Stimulated activated CD8-positive, alpha-beta memory T cell treated with anti-CD3 and anti-CD28 coated beads, Interleukin-7, amount 100 ng/mL, for 48 hours (primary cell): ENCODE data around the gene SLC9A2.

Experiments used
- DNase-seq, 2 donors: peaks; one replicate each; pipeline ENCODE4 v3.0.0-alpha.2; 2020; ENCODE audit warnings: low read depth in 1 of 2; ENCODE audit errors: extremely low read depth in 1 of 2

SLC9A2 gene

GRCh38 chr2:102618452-102619413 is 620 bp upstream of the SLC9A2 start:
- no peak for DNase-seq

GRCh38 chr2:102620332-102620731 is 979 bp downstream of the SLC9A2 start:
- no peak for DNase-seq

- DNase-seq = no peak
Observed at GRCh38 chr2:102621630-102622029, 2.3 kb downstream of the SLC9A2 start.

GRCh38 chr2:102622646-102623045 is 3.3 kb downstream of the SLC9A2 start:
- DNase-seq = no peak

- DNase-seq = no peak
Observed at GRCh38 chr2:102630458-102630857, 11.1 kb downstream of the SLC9A2 start.

GRCh38 chr2:102632380-102633175 is 13.2 kb downstream of the SLC9A2 start:
- DNase-seq = no peak

- DNase-seq = no peak
Observed at GRCh38 chr2:102634831-102635241, 15.5 kb downstream of the SLC9A2 start.

- DNase-seq = no peak
Observed at GRCh38 chr2:102635317-102635716, 16.0 kb downstream of the SLC9A2 start.

GRCh38 chr2:102636283-102636907 is 17.0 kb downstream of the SLC9A2 start:
- no peak for DNase-seq

GRCh38 chr2:102637358-102637757 is 18.0 kb downstream of the SLC9A2 start:
- DNase-seq = no peak

- DNase-seq = no peak
Observed at GRCh38 chr2:102639429-102639828, 20.1 kb downstream of the SLC9A2 start.

- DNase-seq = no peak
Observed at GRCh38 chr2:102652126-102652525, 32.8 kb downstream of the SLC9A2 start.

GRCh38 chr2:102657770-102658169 is 38.4 kb downstream of the SLC9A2 start:
- peak in 1 of 2 donors; percentile 11 for DNase-seq

- no peak for DNase-seq
Observed at GRCh38 chr2:102660070-102660469, 40.7 kb downstream of the SLC9A2 start.

- no peak for DNase-seq
Observed at GRCh38 chr2:102660574-102660973, 41.2 kb downstream of the SLC9A2 start.

GRCh38 chr2:102661846-102662245 is 42.5 kb downstream of the SLC9A2 start:
- DNase-seq = no peak

- no peak for DNase-seq
Observed at GRCh38 chr2:102662833-102663232, 43.5 kb downstream of the SLC9A2 start.

GRCh38 chr2:102663381-102663780 is 44.0 kb downstream of the SLC9A2 start:
- DNase-seq = no peak

GRCh38 chr2:102664471-102664909 is 45.1 kb downstream of the SLC9A2 start:
- peak; percentile 20 to 51 for DNase-seq

GRCh38 chr2:102667072-102667471 is 47.7 kb downstream of the SLC9A2 start:
- DNase-seq = no peak

GRCh38 chr2:102668171-102668570 is 48.8 kb downstream of the SLC9A2 start:
- no peak for DNase-seq
